ENCODE measurements around the gene NXN. TPM values are rescaled to one million over a fixed set of nuclear protein-coding genes. Genes with fewer than 3 reads are reported as not detected.
"Not testable (repeated sequence)": the region's sequence is repeated elsewhere in the genome, so short reads cannot be mapped to it uniquely, and the experiment has no call there.

Gene NXN
- total RNA-seq, 6 donors from 2014 or later = 32.4 to 63.1 (median 52.2) TPM

DNA sequence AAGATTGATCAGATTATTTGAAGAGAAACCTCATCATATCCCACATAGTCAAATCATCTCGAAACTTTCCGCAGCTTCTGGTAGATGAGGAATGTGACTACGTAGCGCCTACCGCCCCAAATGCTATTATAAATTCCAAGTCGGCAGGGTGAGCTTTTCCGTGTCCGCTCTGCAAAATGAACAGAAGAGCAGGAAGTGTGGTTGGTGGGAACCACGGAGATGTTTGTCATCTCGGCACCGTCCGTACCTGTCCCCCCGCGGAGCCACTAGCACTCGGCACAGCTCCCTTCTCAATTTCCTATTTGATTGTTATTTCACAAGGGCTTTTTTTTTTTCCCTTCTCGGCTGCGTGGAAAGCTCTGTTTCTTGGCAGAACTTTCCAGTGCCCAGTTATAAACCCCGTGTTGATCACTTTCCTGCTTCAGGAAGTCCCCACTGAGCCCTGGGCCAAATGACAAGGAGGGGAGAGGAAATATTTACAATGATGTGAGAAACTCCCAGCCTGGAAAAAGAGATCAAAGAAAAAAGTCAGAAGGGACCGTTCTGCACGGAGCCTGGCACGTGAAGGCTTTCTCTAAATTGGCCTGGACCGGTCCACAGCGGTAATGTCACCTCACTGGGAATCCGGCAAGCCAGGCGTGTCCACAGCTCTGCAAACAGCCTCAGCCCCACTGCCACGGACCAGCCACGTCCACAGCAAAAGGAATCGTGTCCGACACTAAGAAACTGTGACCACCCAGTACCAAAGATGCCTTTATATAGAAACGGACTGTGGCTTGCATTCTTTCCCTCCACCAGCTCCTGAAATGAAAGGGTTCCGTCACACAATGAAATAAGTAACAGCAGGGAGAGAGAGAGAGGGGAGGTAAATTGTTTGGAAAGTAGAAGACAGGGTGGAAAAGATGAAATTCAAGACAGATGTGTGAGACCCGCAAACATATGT, 132.4 kb downstream of the NXN start:
- ATAC-seq (ENCODE audit: low FRiP score in 2 of 2) = no peak
- DNase-seq = no peak
- H3K4me1 ChIP-seq = peaks cover 8 to 19% (median 14%) of the 10 kb centered on the region in 4 donors
- TF ChIP-seq POLR2AphosphoS5 (IDR thresholded peaks at IDR 0.05) (peak in 1 of 2 donors; percentile 9), EP300 (IDR thresholded peaks at IDR 0.05) (no peak)
- TF ChIP-seq, protein P1, sequence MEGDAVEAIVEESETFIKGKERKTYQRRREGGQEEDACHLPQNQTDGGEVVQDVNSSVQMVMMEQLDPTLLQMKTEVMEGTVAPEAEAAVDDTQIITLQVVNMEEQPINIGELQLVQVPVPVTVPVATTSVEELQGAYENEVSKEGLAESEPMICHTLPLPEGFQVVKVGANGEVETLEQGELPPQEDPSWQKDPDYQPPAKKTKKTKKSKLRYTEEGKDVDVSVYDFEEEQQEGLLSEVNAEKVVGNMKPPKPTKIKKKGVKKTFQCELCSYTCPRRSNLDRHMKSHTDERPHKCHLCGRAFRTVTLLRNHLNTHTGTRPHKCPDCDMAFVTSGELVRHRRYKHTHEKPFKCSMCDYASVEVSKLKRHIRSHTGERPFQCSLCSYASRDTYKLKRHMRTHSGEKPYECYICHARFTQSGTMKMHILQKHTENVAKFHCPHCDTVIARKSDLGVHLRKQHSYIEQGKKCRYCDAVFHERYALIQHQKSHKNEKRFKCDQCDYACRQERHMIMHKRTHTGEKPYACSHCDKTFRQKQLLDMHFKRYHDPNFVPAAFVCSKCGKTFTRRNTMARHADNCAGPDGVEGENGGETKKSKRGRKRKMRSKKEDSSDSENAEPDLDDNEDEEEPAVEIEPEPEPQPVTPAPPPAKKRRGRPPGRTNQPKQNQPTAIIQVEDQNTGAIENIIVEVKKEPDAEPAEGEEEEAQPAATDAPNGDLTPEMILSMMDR (IDR thresholded peaks at IDR 0.05) = no peak
- no peaks in the 10 kb centered on the region for H3K9me3 ChIP-seq
- no peaks in the 10 kb centered on the region for H3K27me3 ChIP-seq
- no peaks in the 10 kb centered on the region for H3K36me3 ChIP-seq
- H3K4me3 ChIP-seq = peak overlapping the region; percentile 5 to 43 (median 36)
- WGBS, 2 donors = 16 to 21% methylated on average over 32 of the region's 32 CpGs
- peak overlapping the region; percentile 61 to 81 (median 73) for H3K27ac ChIP-seq

DNA sequence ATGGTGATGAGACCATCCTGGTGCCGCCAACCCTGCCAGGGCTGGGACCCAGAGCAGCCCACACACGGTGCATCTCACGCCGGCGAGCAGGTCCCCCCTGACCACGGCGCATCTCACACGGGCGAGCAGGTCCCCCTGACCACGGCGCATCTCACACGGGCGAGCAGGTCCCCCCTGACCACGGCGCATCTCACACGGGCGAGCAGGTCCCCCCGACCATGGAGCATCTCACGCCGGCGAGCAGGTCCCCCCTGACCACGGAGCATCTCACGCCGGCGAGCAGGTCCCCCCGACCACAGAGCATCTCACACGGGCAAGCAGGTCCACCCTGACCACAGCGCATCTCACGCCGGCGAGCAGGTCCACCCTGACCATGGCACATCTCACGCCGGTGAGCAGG, 138.3 kb downstream of the NXN start:
- DNase-seq (no peak), ATAC-seq (ENCODE audit: low FRiP score in 2 of 2) (peak; percentile 58 to 67)
- TF ChIP-seq POLR2A (IDR thresholded peaks at IDR 0.05) (no peak), EP300 (IDR thresholded peaks at IDR 0.05) (no peak), POLR2AphosphoS5 (IDR thresholded peaks at IDR 0.05) (no peak)
- TF ChIP-seq, protein P1 (IDR thresholded peaks at IDR 0.05) = no peak
- H3K27me3 ChIP-seq = no peaks in the 10 kb centered on the region
- WGBS, 2 donors = 69 to 80% methylated on average over 31 of the region's 33 CpGs
- no peak overlapping the region for H3K4me3 ChIP-seq
- peaks cover 0 to under 1% (median under 1%) of the 10 kb centered on the region in 4 donors for H3K4me1 ChIP-seq
- H3K9me3 ChIP-seq = no peaks in the 10 kb centered on the region
- no peaks in the 10 kb centered on the region for H3K36me3 ChIP-seq
- no peak overlapping the region for H3K27ac ChIP-seq

DNA sequence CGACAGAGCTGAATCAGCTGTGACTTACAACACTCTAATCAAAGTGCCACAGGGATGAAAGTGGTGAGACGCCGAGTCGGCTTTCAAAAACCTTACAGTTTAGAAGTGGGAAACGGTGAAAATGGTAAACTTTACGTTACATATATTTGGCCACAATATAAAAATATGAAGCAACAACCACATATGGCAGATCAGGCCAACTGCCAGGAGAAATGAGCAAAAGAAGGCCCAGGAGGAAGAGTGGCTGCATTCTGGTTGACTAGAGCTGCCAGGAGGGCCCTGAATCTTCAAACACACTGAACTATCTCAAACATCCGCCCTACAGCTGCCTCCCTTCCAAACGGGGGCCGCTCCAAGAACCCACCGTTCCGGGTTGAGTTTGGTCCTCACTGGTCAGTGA, 141.1 kb downstream of the NXN start:
- TF ChIP-seq POLR2AphosphoS5 (IDR thresholded peaks at IDR 0.05) (no peak), POLR2A (IDR thresholded peaks at IDR 0.05) (no peak), EP300 (IDR thresholded peaks at IDR 0.05) (no peak)
- TF ChIP-seq, protein P1 (IDR thresholded peaks at IDR 0.05) = no peak
- 90 to 92% methylated on average over 11 of the region's 11 CpGs for WGBS, 2 donors
- H3K36me3 ChIP-seq = no peaks in the 10 kb centered on the region
- no peak overlapping the region for H3K4me3 ChIP-seq
- DNase-seq = no peak
- H3K4me1 ChIP-seq = no peaks in the 10 kb centered on the region
- H3K27me3 ChIP-seq = no peaks in the 10 kb centered on the region
- H3K27ac ChIP-seq = no peak overlapping the region
- H3K9me3 ChIP-seq = no peaks in the 10 kb centered on the region
- no peak for ATAC-seq (ENCODE audit: low FRiP score in 2 of 2)

DNA sequence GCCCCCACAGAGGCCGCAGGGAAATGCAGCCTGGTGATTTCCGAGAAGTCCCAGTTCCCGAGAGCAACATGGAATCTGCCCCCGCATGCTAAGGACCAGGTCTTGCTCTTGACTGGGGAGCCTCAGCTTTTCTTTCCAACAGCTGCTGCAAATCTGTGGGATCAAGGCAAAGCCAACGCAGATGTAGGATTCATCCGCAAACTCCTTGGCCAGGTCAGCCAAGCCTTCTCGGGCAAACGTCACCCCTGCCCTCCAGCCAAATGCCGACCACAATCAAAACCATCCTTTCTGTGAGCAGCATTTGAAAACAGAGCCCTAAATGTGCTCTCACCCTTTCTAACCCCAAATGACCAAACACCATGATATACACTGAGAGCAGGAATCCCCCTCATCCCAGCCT, 143.4 kb downstream of the NXN start:
- H3K27ac ChIP-seq = no peak overlapping the region
- H3K4me1 ChIP-seq = no peaks in the 10 kb centered on the region
- ATAC-seq (ENCODE audit: low FRiP score in 2 of 2) (peak in 1 of 2 donors; percentile 28), DNase-seq (no peak)
- TF ChIP-seq EP300 (IDR thresholded peaks at IDR 0.05) (no peak), POLR2A (IDR thresholded peaks at IDR 0.05) (no peak), POLR2AphosphoS5 (IDR thresholded peaks at IDR 0.05) (no peak)
- TF ChIP-seq, protein P1 (IDR thresholded peaks at IDR 0.05) = no peak
- H3K4me3 ChIP-seq = no peak overlapping the region
- H3K36me3 ChIP-seq = no peaks in the 10 kb centered on the region
- 96 to 97% methylated on average over 7 to 9 of the region's 9 CpGs for WGBS, 2 donors
- H3K9me3 ChIP-seq = no peaks in the 10 kb centered on the region
- H3K27me3 ChIP-seq = no peaks in the 10 kb centered on the region

DNA sequence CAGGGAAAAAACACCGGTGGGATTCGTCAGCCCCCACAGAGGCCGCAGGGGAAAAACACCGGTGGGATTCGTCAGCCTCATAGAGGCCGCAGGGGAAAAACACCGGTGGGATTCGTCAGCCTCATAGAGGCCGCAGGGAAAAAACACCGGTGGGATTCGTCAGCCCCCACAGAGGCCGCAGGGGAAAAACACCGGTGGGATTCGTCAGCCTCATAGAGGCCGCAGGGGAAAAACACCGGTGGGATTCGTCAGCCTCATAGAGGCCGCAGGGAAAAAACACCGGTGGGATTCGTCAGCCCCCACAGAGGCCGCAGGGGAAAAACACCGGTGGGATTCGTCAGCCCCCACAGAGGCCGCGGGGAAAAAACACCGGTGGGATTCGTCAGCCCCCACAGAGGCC, 143.9 kb downstream of the NXN start:
- H3K27me3 ChIP-seq; H3K4me1 ChIP-seq; ATAC-seq (ENCODE audit: low FRiP score in 2 of 2); H3K4me3 ChIP-seq; H3K27ac ChIP-seq; DNase-seq; H3K36me3 ChIP-seq; H3K9me3 ChIP-seq: not testable (repeated sequence)
- WGBS, 2 donors = 91 to 95% methylated on average over 13 to 15 of the region's 27 CpGs

All from upper lobe of left lung (tissue), 6 donors.